IPS-NIHi7 (cell line): ENCODE results near the gene IL3RA.
A peak's percentile ranks its signal among the peaks of the same experiment; 100 is the strongest.
"Not testable (repeated sequence)": the region's sequence is repeated elsewhere in the genome, so short reads cannot be mapped to it uniquely, and the experiment has no call there.

Experiments
- DNase-seq: peaks from one replicate; pipeline ENCODE4 v3.0.0; 2012; ENCODE audit warnings: mixed read lengths; ENCODE audit errors: extremely low spot score

The IL3RA gene

GRCh38 chrX:1398431-1399340, 62.1 kb downstream of the IL3RA start:
- DNase-seq: no peak

GRCh38 chrX:1400049-1400448, 63.5 kb downstream of the IL3RA start:
- no peak for DNase-seq

- DNase-seq: peak; percentile 68
These were observed 64.3 kb downstream of the IL3RA start for GRCh38 chrX:1400742-1401471.

- DNase-seq: no peak
These were observed 65.2 kb downstream of the IL3RA start for GRCh38 chrX:1401611-1402430.

- no peak for DNase-seq
These were observed 66.6 kb downstream of the IL3RA start for GRCh38 chrX:1403228-1403627.

GRCh38 chrX:1403867-1404266, 67.3 kb downstream of the IL3RA start:
- not testable (repeated sequence) for DNase-seq

GRCh38 chrX:1405769-1406168, 69.2 kb downstream of the IL3RA start:
- not testable (repeated sequence) for DNase-seq

- DNase-seq: no peak
These were observed 70.5 kb downstream of the IL3RA start for GRCh38 chrX:1407035-1407434.

- no peak for DNase-seq
These were observed 74.7 kb downstream of the IL3RA start for GRCh38 chrX:1411326-1411725.

GRCh38 chrX:1412551-1413161, 76.1 kb downstream of the IL3RA start:
- no peak for DNase-seq

GRCh38 chrX:1416327-1416784, 79.8 kb downstream of the IL3RA start:
- no peak for DNase-seq

GRCh38 chrX:1416965-1417760, 80.6 kb downstream of the IL3RA start:
- DNase-seq: no peak

- DNase-seq: no peak
These were observed 81.6 kb downstream of the IL3RA start for GRCh38 chrX:1417921-1418771.

GRCh38 chrX:1418901-1419544, 82.4 kb downstream of the IL3RA start:
- DNase-seq: no peak

GRCh38 chrX:1419545-1420355, 83.2 kb downstream of the IL3RA start:
- DNase-seq: no peak

GRCh38 chrX:1420371-1420770, 83.8 kb downstream of the IL3RA start:
- no peak for DNase-seq

GRCh38 chrX:1421433-1422134, 85.0 kb downstream of the IL3RA start:
- DNase-seq: no peak

GRCh38 chrX:1422135-1422465, 85.5 kb downstream of the IL3RA start:
- DNase-seq: no peak
